22Rv1 (cell line): Measurements from ENCODE around the gene ARHGAP25.
"Not testable (repeated sequence)": the region's sequence is repeated elsewhere in the genome, so short reads cannot be mapped to it uniquely, and the experiment has no call there.

ENCODE experiments used
- H3K27ac ChIP-seq: fragments of 450-650 bp; 2 replicates; pipeline ENCODE4 v1.5.1; 2017
- ZFX ChIP-seq: fragments of 450-650 bp; IDR thresholded peaks from 2 replicates; pipeline ENCODE4 v1.6.1; 2017; ENCODE audit warnings: antibody characterized with exemption, borderline replicate concordance
- TF ChIP-seq, protein P1 (sequence below): fragments of 450-650 bp; IDR thresholded peaks from 2 replicates; pipeline ENCODE4 v1.5.1; 2017; ENCODE audit warnings: mild to moderate bottlenecking

Gene ARHGAP25

DNA sequence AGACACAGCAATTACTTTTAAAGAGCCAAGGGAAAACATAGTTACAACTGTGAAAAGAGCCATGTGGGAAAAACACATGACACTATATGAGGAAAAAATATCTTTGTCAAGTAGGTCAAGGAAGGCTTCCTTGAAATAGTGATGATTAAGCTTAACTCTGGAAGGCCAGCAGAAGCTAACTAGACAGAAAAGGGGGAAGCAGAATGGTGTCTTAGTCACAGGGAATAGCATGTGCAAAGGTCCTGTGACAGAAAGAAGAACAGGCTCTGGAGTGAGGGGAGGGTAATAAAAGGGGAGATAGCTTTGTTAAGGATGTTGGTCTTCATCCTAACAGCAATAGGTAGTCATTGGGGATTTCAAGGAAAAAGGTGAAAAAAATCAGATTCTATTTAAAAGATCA is 64.0 kb downstream of the ARHGAP25 start:
- no peak overlapping the region for H3K27ac ChIP-seq
- TF ChIP-seq, protein P1, sequence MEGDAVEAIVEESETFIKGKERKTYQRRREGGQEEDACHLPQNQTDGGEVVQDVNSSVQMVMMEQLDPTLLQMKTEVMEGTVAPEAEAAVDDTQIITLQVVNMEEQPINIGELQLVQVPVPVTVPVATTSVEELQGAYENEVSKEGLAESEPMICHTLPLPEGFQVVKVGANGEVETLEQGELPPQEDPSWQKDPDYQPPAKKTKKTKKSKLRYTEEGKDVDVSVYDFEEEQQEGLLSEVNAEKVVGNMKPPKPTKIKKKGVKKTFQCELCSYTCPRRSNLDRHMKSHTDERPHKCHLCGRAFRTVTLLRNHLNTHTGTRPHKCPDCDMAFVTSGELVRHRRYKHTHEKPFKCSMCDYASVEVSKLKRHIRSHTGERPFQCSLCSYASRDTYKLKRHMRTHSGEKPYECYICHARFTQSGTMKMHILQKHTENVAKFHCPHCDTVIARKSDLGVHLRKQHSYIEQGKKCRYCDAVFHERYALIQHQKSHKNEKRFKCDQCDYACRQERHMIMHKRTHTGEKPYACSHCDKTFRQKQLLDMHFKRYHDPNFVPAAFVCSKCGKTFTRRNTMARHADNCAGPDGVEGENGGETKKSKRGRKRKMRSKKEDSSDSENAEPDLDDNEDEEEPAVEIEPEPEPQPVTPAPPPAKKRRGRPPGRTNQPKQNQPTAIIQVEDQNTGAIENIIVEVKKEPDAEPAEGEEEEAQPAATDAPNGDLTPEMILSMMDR: no peak
- TF ChIP-seq ZFX: no peak

DNA sequence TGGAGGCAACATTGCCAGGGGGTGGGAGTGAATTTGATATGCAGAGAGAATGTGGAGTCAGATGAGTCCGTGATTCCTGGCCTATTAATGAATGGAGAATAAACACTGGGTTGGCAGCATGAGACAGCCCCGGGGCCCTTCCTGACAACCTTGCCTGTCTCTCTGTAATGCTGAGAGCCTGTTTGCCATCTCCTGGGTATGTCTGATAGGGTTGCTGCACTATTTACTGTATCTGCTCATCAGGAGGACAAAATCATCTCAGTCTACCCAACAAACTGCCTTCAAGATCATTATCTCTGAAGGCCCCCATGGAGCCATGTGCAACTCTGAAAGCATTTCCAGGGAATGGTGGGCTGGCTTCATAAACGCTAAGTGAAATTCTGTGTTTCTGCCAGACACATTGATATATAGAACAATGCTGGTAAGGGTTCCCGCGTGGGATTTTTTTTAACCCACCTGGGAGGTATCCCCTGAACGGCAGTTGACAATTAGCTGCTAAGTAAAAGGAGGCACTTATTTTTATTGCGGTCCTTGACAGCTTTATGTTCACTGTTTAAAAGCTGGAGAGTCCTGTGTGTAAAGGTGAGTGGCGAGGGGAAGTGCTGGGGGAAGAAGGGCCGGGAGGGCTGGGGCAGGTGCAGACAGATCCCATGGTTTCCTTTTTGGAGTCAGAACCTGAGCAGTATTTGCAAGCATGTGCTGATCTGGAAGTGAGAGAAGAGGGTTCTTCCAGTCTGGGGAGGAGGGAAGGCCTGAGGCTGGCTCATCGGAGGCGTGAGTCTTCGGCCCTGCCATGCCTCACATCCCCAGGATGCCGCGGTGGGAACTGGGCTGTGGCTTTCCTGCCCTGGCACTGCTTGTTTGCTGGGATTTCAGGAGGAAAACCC is 64.8 kb downstream of the ARHGAP25 start:
- TF ChIP-seq, protein P1: no peak
- no peak for TF ChIP-seq ZFX
- H3K27ac ChIP-seq: no peak overlapping the region

GRCh38 chr2:68800027-68800401 is 65.4 kb downstream of the ARHGAP25 start:
- TF ChIP-seq, protein P1: no peak
- TF ChIP-seq ZFX: no peak
- H3K27ac ChIP-seq: no peak overlapping the region

- TF ChIP-seq, protein P1: no peak
- TF ChIP-seq ZFX: no peak
- no peak overlapping the region for H3K27ac ChIP-seq
Measured at GRCh38 chr2:68800517-68800916, 65.9 kb downstream of the ARHGAP25 start.

DNA sequence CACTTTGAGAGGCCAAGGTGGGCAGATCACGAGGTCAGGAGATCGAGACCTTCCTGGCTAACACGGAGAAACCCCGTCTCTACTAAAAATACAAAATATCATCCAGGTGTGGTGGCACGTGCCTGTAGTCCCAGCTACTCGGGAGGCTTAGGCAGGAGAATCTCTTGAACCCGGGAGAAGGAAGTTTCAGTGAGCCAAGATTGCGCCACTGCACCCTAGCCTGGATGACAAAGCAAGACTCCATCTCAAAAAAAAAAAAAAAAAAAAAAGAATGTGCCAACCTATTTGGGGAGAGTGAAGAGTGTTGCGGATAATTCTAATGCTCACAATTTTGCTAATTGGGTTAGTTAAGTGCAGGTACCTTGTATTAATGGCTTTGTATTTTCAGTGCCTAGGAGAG is 67.5 kb downstream of the ARHGAP25 start:
- not testable (repeated sequence) for H3K27ac ChIP-seq

DNA sequence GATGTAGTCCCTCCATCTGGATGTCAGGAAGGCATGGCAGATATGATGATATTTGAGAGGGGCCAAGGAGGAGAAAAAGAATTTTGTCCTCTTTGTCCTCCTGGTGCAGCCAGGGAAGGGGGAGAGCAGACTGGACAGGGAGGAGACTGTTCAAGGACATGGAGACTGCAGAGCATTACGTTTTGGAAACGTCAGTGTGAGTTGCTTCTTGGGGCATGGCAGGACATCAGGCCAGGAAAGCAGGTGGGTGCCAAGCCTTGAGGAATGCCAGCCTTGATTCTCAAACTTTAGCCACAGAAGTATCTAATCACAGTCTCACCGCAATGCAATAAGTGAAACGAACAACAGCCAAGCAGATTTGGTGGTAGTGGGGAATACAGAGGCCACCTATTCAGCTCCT is 70.4 kb downstream of the ARHGAP25 start:
- TF ChIP-seq, protein P1: no peak
- no peak for TF ChIP-seq ZFX
- no peak overlapping the region for H3K27ac ChIP-seq

- TF ChIP-seq, protein P1: no peak
- TF ChIP-seq ZFX: no peak
- no peak overlapping the region for H3K27ac ChIP-seq
Measured at GRCh38 chr2:68806511-68807109, 72.0 kb downstream of the ARHGAP25 start.
